ENCODE measurements around the gene NUDT8. TPM values are rescaled to one million over a fixed set of nuclear protein-coding genes. Genes with fewer than 3 reads are reported as not detected.

Gene NUDT8
- total RNA-seq: 6.2 and 15.9 TPM in 2 replicates

GRCh38 chr11:67629386-67630227 is at the start of gene NUDT8:
TSS of gene NUDT8 (minus strand) at chr11:67629937. CDS start at chr11:67629911, 26 bp downstream.

GRCh38 chr11:67674442-67674871 is 44.7 kb upstream of the NUDT8 start, which contains the start of gene ALDH3B2:
TSS of gene ALDH3B2 (minus strand) at chr11:67674623. CDS start at chr11:67666935, 7,688 bp downstream.

GRCh38 chr11:67639438-67639859 is 9.7 kb upstream of the NUDT8 start, which contains the start of gene TBX10:
TSS of gene TBX10 (minus strand) at chr11:67639763. CDS start at chr11:67639472, 291 bp downstream.

GRCh38 chr11:67606492-67607295 is 23.0 kb downstream of the NUDT8 start, which contains the start of gene NDUFV1:
TSS of gene NDUFV1 (plus strand) at chr11:67606936. CDS start at chr11:67607005, 69 bp downstream.

GRCh38 chr11:67583247-67584204 is 46.2 kb downstream of the NUDT8 start, which contains the start of gene GSTP1:
TSS of gene GSTP1 (plus strand) at chr11:67583812. CDS start at chr11:67583844, 32 bp downstream.

Other genes with a start within 250 kb of the NUDT8 start
- gene RAD9A, start 238.0 kb downstream of the NUDT8 start, total RNA-seq: 8.4 and 10.8 TPM in 2 replicates
- 141 and 253 TPM in 2 replicates for gene PPP1CA, start 228.1 kb downstream of the NUDT8 start, total RNA-seq
- not detected in 2 replicates for gene TBC1D10C, start 225.9 kb downstream of the NUDT8 start, total RNA-seq
- 0.88 TPM in 1 of 2 replicates, not detected in the other for gene CARNS1, start 214.3 kb downstream of the NUDT8 start, total RNA-seq
- 49.5 and 61.2 TPM in 2 replicates for gene RPS6KB2, start 201.4 kb downstream of the NUDT8 start, total RNA-seq
- gene PTPRCAP, start 192.3 kb downstream of the NUDT8 start, total RNA-seq: 1.9 TPM in 1 of 2 replicates, not detected in the other
- 86.8 and 95.6 TPM in 2 replicates for gene CORO1B, start 186.5 kb downstream of the NUDT8 start, total RNA-seq
- gene GPR152, start 177.2 kb downstream of the NUDT8 start, total RNA-seq: not detected in 2 replicates
- gene CABP4, start 174.6 kb downstream of the NUDT8 start, total RNA-seq: not detected in 2 replicates
- 46.4 and 55.7 TPM in 2 replicates for gene TMEM134, start 160.7 kb downstream of the NUDT8 start, total RNA-seq
- 70.7 and 120 TPM in 2 replicates for gene AIP, start 146.9 kb downstream of the NUDT8 start, total RNA-seq
- gene PITPNM1, start 124.6 kb downstream of the NUDT8 start, total RNA-seq: 32.7 and 33.9 TPM in 2 replicates
- 36.5 and 68.4 TPM in 2 replicates for gene CDK2AP2, start 121.8 kb downstream of the NUDT8 start, total RNA-seq
- not detected in 2 replicates for gene CABP2, start 106.5 kb downstream of the NUDT8 start, total RNA-seq
- 722 and 2,244 TPM in 2 replicates for gene GSTP1, start 46.1 kb downstream of the NUDT8 start, total RNA-seq
- gene NDUFV1, start 23.0 kb downstream of the NUDT8 start, total RNA-seq: 189 and 203 TPM in 2 replicates
- gene TBX10, start 9.8 kb upstream of the NUDT8 start, total RNA-seq: not detected in 2 replicates
- not detected in 2 replicates for gene ACY3, start 20.8 kb upstream of the NUDT8 start, total RNA-seq
- gene ALDH3B2, start 44.7 kb upstream of the NUDT8 start, total RNA-seq: not detected in 2 replicates